H1 (cell line): ENCODE measurements around the gene CDK5. TPM values are rescaled to one million over a fixed set of nuclear protein-coding genes. Genes with fewer than 3 reads are reported as not detected.

Experiments
- ATF3 ChIP-seq: IDR thresholded peaks from 2 replicates; pipeline ENCODE4 v1.6.1; 2011; ENCODE audit warnings: low read depth, mild to moderate bottlenecking, low read length; ENCODE audit not compliant: insufficient read depth
- CHD1 ChIP-seq: IDR thresholded peaks from 2 replicates; pipeline ENCODE4 v1.6.1; 2012; ENCODE audit warnings: low read depth, low read length, improper control_type of control experiment
- CREB1 ChIP-seq: IDR thresholded peaks from 2 replicates; pipeline ENCODE4 v1.6.1; 2012; ENCODE audit warnings: inconsistent platforms
- CTCF ChIP-seq, 3 experiments: IDR thresholded peaks; 1 replicate in 2 of 3; 2 replicates in 1 of 3; pipeline versions ENCODE4 v1.5.1 to v1.6.1; 2011; ENCODE audit warnings: low read length in 3 of 3, mild to moderate bottlenecking in 3 of 3, inconsistent platforms in 2 of 3, low read depth in 1 of 3, moderate library complexity in 1 of 3; ENCODE audit not compliant: insufficient read depth in 1 of 3; ENCODE audit errors: control extremely low read depth in 1 of 3
- E2F6 ChIP-seq: IDR thresholded peaks from 2 replicates; pipeline ENCODE4 v1.6.1; 2012; ENCODE audit warnings: inconsistent platforms
- KDM4A ChIP-seq: IDR thresholded peaks from one replicate; pipeline ENCODE4 v1.7.1; 2012; ENCODE audit warnings: low read depth, mild to moderate bottlenecking, moderate library complexity, low read length, inconsistent platforms; ENCODE audit not compliant: severe bottlenecking
- MAFK ChIP-seq: IDR thresholded peaks from 2 replicates; pipeline ENCODE4 v1.6.1; 2012; ENCODE audit warnings: low read depth, mild to moderate bottlenecking, improper control_type of control experiment, low read length
- RAD21 ChIP-seq, 2 experiments: IDR thresholded peaks in 1 of 2; conservative IDR thresholded peaks in 1 of 2; 2 replicates each; pipeline ENCODE4 v1.6.1; 2011; ENCODE audit warnings: low read depth in 2 of 2, low read length in 2 of 2, improper control_type of control experiment in 1 of 2, inconsistent platforms in 1 of 2, mild to moderate bottlenecking in 1 of 2, moderate library complexity in 1 of 2
- SIRT6 ChIP-seq: IDR thresholded peaks from one replicate; pipeline ENCODE4 v1.7.1; 2012; ENCODE audit warnings: low read length, inconsistent platforms
- TAF1 ChIP-seq: IDR thresholded peaks from 2 replicates; pipeline ENCODE4 v1.6.1; 2011; ENCODE audit warnings: mild to moderate bottlenecking, low read depth, low read length
- TBP ChIP-seq: IDR thresholded peaks from 2 replicates; pipeline ENCODE4 v1.6.1; 2011; ENCODE audit warnings: low read depth, low read length, improper control_type of control experiment
- polyA plus RNA-seq, 7 experiments: library from polyadenylated mRNA; depleted of rRNA in 3 of 7; stranded (reverse) in 5 of 7; unstranded in 2 of 7; fragments of >200 nt in 5 of 7; fragments of 200-250 nt in 2 of 7; gene quantifications; 1 replicate in 5 of 7; 2 replicates in 1 of 7; 4 replicates in 1 of 7; pipeline versions ENCODE4 v1.2.1 to v1.2.3, GENCODE V29; 2011 to 2013; ENCODE audit warnings: missing spikeins in 2 of 7, mixed read lengths in 2 of 7
- total RNA-seq: library from RNA; stranded (reverse); fragmentation: NEBNext Ultra II Directional; extraction: Animal tissue kit (Norgen Biotek cat#: 25700); gene quantifications from 2 replicates; pipeline ENCODE4 v1.2.1, GENCODE V29; 2021

Gene CDK5
- total and polyA plus RNA-seq, 2 of the 8 experiments (the other 6 are each of a cell fraction or from before 2014, with no cell fraction given), result 22.8 to 37.2 TPM

- TF ChIP-seq ATF3 (no peak), KDM4A (no peak), TBP (no peak), SIRT6 (no peak), E2F6 (peak; percentile 70; the same call in 1 of the 2 replicates), CHD1 (no peak), CREB1 (no peak), TAF1 (no peak), CTCF (IDR thresholded peaks at IDR 0.05; ENCODE audit: control extremely low read depth in 1 of 3, insufficient read depth in 1 of 3, low read depth in 1 of 3, low read length in 3 of 3) (peak in 2 of 3 experiments; percentile 90 to 92; a peak in 3 of 4 replicates), RAD21 (IDR thresholded peaks at IDR 0.05 in 1 of 2, conservative IDR thresholded peaks at IDR 0.05 in 1 of 2; ENCODE audit: low read depth in 2 of 2, low read length in 2 of 2) (peak; percentile 21 to 53; a peak in 3 of 4 replicates), MAFK (no peak)
Observed at GRCh38 chr7:151008511-151009323, 49.0 kb downstream of the CDK5 start (continued).
